ENCODE results near the gene EDEM3. TPM values are rescaled to one million over a fixed set of nuclear protein-coding genes. Genes with fewer than 3 reads are reported as not detected.
A peak's percentile ranks its signal among the peaks of the same experiment; 100 is the strongest.

The EDEM3 gene
- total and polyA plus RNA-seq, 9 of the 15 experiments (the other 6 are each of a cell fraction or from before 2014, with no cell fraction given): 15.8 to 46.6 (median 28.0) TPM

DNA sequence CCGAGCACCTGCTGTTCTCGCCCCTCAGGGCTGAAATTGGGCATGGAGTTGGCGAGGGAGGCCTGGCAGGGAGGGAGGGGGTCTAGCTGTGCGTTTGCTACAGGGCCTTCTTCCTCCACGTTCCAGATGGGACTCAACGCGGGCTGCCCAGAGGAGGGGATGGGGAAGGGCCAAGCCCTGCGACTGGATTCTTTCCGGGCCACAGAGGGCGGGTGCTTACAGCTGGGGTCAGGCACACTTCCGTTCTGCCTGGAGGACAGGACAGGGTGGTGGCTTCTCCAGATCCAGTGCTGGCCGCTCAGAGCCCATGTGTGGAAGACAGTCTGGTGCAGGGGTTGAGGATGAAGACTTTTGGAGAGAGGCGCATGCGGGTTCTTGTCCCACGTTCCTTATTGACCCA lies 90.0 kb downstream of the EDEM3 start (continued):
- no peak for TF ChIP-seq ZNF174 (CRISPR knock-in tag; IDR thresholded peaks at IDR 0.05)
- TF ChIP-seq SP1 (CRISPR knock-in tag; IDR thresholded peaks at IDR 0.05): no peak
- no peak for TF ChIP-seq ZNF140 (CRISPR knock-in tag; IDR thresholded peaks at IDR 0.05)
- no peak for TF ChIP-seq KLF1 (tag; IDR thresholded peaks at IDR 0.05)
- TF ChIP-seq CAMTA2 (CRISPR knock-in tag; conservative IDR thresholded peaks at IDR 0.05): no peak
- TF ChIP-seq ZNF121 (CRISPR knock-in tag; conservative IDR thresholded peaks at IDR 0.05): no peak
- TF ChIP-seq NR2C2 (CRISPR knock-in tag; IDR thresholded peaks at IDR 0.05): no peak
- peak; percentile 81 for TF ChIP-seq NR2C2 (tag; IDR thresholded peaks at IDR 0.05)
- TF ChIP-seq, protein P1, sequence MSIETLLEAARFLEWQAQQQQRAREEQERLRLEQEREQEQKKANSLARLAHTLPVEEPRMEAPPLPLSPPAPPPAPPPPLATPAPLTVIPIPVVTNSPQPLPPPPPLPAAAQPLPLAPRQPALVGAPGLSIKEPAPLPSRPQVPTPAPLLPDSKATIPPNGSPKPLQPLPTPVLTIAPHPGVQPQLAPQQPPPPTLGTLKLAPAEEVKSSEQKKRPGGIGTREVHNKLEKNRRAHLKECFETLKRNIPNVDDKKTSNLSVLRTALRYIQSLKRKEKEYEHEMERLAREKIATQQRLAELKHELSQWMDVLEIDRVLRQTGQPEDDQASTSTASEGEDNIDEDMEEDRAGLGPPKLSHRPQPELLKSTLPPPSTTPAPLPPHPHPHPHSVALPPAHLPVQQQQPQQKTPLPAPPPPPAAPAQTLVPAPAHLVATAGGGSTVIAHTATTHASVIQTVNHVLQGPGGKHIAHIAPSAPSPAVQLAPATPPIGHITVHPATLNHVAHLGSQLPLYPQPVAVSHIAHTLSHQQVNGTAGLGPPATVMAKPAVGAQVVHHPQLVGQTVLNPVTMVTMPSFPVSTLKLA (conservative IDR thresholded peaks at IDR 0.05): no peak
- TF ChIP-seq SOX6 (IDR thresholded peaks at IDR 0.05): no peak
- TF ChIP-seq LARP7 (IDR thresholded peaks at IDR 0.05): no peak
- no peak for TF ChIP-seq SIN3A (IDR thresholded peaks at IDR 0.05; ENCODE audit: borderline replicate concordance in 2 of 2, control insufficient read depth in 1 of 2, low read depth in 2 of 2, low read length in 2 of 2)
- peak; percentile 64 for TF ChIP-seq NR2C1 (IDR thresholded peaks at IDR 0.05)
- TF ChIP-seq NR2C1 (tag; IDR thresholded peaks at IDR 0.05): peak; percentile 85
- TF ChIP-seq, protein P2, sequence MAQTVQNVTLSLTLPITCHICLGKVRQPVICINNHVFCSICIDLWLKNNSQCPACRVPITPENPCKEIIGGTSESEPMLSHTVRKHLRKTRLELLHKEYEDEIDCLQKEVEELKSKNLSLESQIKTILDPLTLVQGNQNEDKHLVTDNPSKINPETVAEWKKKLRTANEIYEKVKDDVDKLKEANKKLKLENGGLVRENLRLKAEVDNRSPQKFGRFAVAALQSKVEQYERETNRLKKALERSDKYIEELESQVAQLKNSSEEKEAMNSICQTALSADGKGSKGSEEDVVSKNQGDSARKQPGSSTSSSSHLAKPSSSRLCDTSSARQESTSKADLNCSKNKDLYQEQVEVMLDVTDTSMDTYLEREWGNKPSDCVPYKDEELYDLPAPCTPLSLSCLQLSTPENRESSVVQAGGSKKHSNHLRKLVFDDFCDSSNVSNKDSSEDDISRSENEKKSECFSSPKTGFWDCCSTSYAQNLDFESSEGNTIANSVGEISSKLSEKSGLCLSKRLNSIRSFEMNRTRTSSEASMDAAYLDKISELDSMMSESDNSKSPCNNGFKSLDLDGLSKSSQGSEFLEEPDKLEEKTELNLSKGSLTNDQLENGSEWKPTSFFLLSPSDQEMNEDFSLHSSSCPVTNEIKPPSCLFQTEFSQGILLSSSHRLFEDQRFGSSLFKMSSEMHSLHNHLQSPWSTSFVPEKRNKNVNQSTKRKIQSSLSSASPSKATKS (CRISPR knock-in tag; IDR thresholded peaks at IDR 0.05): no peak
- TF ChIP-seq E2F6 (IDR thresholded peaks at IDR 0.05; ENCODE audit: borderline replicate concordance in 1 of 2, extremely low read depth in 1 of 2, insufficient read depth in 1 of 2, insufficient read length in 1 of 2, low read depth in 1 of 2, low read length in 1 of 2, poor library complexity in 1 of 2, severe bottlenecking in 1 of 2): no peak
- no peak for TF ChIP-seq SMARCE1 (IDR thresholded peaks at IDR 0.05)
- TF ChIP-seq JUNB (CRISPR knock-in tag; conservative IDR thresholded peaks at IDR 0.05): no peak
- TF ChIP-seq EGR1 (conservative IDR thresholded peaks at IDR 0.05): no peak
- no peak for TF ChIP-seq NBN (IDR thresholded peaks at IDR 0.05; ENCODE audit: low read depth)
- no peak for TF ChIP-seq ZNF79 (CRISPR knock-in tag; IDR thresholded peaks at IDR 0.05; ENCODE audit: low read depth)
- TF ChIP-seq ZNF696 (CRISPR knock-in tag; conservative IDR thresholded peaks at IDR 0.05): no peak

All from K562 (cell line).